Gastrocnemius medialis (tissue), 4 donors: Measurements from ENCODE around the gene XPO6.

Experiments used
- POLR2A ChIP-seq, 2 donors: fragments of 450-650 bp; IDR thresholded peaks; one replicate each; pipeline ENCODE4 v1.6.1; 2017; ENCODE audit warnings: antibody characterized with exemption in 2 of 2, mild to moderate bottlenecking in 2 of 2, moderate library complexity in 2 of 2
- TF ChIP-seq, protein P1 (sequence below), 5 experiments: fragments of 450-650 bp in 3 of 5; fragments of 200-600 bp in 2 of 5; sonication (generic) in 2 of 5; IDR thresholded peaks in 4 of 5; conservative IDR thresholded peaks in 1 of 5; 1 replicate in 4 of 5; 2 replicates in 1 of 5; pipeline ENCODE4 v1.5.1; 2016 to 2019; ENCODE audit warnings: antibody characterized with exemption in 5 of 5, mild to moderate bottlenecking in 3 of 5, moderate library complexity in 3 of 5

- TF ChIP-seq, protein P1, sequence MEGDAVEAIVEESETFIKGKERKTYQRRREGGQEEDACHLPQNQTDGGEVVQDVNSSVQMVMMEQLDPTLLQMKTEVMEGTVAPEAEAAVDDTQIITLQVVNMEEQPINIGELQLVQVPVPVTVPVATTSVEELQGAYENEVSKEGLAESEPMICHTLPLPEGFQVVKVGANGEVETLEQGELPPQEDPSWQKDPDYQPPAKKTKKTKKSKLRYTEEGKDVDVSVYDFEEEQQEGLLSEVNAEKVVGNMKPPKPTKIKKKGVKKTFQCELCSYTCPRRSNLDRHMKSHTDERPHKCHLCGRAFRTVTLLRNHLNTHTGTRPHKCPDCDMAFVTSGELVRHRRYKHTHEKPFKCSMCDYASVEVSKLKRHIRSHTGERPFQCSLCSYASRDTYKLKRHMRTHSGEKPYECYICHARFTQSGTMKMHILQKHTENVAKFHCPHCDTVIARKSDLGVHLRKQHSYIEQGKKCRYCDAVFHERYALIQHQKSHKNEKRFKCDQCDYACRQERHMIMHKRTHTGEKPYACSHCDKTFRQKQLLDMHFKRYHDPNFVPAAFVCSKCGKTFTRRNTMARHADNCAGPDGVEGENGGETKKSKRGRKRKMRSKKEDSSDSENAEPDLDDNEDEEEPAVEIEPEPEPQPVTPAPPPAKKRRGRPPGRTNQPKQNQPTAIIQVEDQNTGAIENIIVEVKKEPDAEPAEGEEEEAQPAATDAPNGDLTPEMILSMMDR (IDR thresholded peaks at IDR 0.05 in 4 of 5, conservative IDR thresholded peaks at IDR 0.05 in 1 of 5) = no peak
- TF ChIP-seq POLR2A (IDR thresholded peaks at IDR 0.05) = no peak
These were observed 18.8 kb downstream of the XPO6 start for GRCh38 chr16:28192806-28193529.
